ENCODE measurements around the gene GPRASP3.
"Not testable (repeated sequence)": the region's sequence is repeated elsewhere in the genome, so short reads cannot be mapped to it uniquely, and the experiment has no call there.

The GPRASP3 gene

GRCh38 chrX:102720237-102721168, at the start of gene GPRASP3:
Gene GPRASP3, plus strand, starts transcription at chrX:102720743. Its CDS starts 28,253 bp downstream, at chrX:102748996.
- H3K4me1 ChIP-seq (ENCODE audit: control insufficient read depth in 1 of 2, insufficient read depth in 2 of 2, low read length in 2 of 2), result peaks cover 5 to 6% of the 10 kb centered on the region in 2 donors
- no peaks in the 10 kb centered on the region for H3K9me3 ChIP-seq (ENCODE audit: control insufficient read depth in 1 of 2, low read length in 2 of 2)
- no peaks in the 10 kb centered on the region for H3K36me3 ChIP-seq (ENCODE audit: control insufficient read depth in 1 of 2, insufficient read depth in 2 of 2, low read length in 2 of 2)
- no peaks in the 10 kb centered on the region for H3K27me3 ChIP-seq (ENCODE audit: control insufficient read depth in 1 of 2, insufficient read depth in 2 of 2, low read length in 2 of 2)
- peak within 1 kb of the TSS; percentile 67 to 72 for H3K4me3 ChIP-seq (ENCODE audit: low read depth in 1 of 2, low read length in 2 of 2)
- H3K27ac ChIP-seq (ENCODE audit: low read depth, low read length), result no peak within 1 kb of the TSS
- H3K9ac ChIP-seq (ENCODE audit: low read depth in 1 of 2, low read length in 2 of 2), result peak within 1 kb of the TSS; percentile 68 to 75

- no peaks in the 10 kb centered on the region for H3K27me3 ChIP-seq (ENCODE audit: control insufficient read depth in 1 of 2, insufficient read depth in 2 of 2, low read length in 2 of 2)
- no peak overlapping the region for H3K4me3 ChIP-seq (ENCODE audit: low read depth in 1 of 2, low read length in 2 of 2)
- H3K4me1 ChIP-seq (ENCODE audit: control insufficient read depth in 1 of 2, insufficient read depth in 2 of 2, low read length in 2 of 2), result no peaks in the 10 kb centered on the region
- H3K27ac ChIP-seq (ENCODE audit: low read depth, low read length), result no peak overlapping the region
- H3K9ac ChIP-seq (ENCODE audit: low read depth in 1 of 2, low read length in 2 of 2), result no peak overlapping the region
- H3K9me3 ChIP-seq (ENCODE audit: control insufficient read depth in 1 of 2, low read length in 2 of 2), result no peaks in the 10 kb centered on the region
- no peaks in the 10 kb centered on the region for H3K36me3 ChIP-seq (ENCODE audit: control insufficient read depth in 1 of 2, insufficient read depth in 2 of 2, low read length in 2 of 2)
Measured at GRCh38 chrX:102672856-102673255, 47.7 kb upstream of the GPRASP3 start.

DNA sequence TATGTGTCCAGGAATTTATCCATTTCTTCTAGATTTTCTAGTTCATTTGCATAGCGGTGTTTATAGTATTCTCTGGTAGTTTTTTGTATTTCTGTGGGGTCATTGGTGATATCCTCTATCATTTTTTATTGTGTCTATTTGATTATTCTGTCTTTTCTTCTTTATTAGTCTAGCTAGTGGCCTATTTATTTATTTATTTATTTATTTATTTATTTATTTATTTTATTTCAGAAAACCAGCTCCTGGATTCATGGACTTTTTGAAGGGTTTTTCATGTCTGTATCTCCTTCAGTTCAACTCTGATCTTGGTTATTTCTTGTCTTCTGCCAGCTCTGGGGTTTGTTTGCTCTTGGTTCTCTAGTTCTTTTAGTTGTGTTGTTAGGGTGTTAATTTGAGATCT, 43.1 kb upstream of the GPRASP3 start:
- H3K36me3 ChIP-seq (ENCODE audit: control insufficient read depth in 1 of 2, insufficient read depth in 2 of 2, low read length in 2 of 2); H3K4me3 ChIP-seq (ENCODE audit: low read depth in 1 of 2, low read length in 2 of 2); H3K9ac ChIP-seq (ENCODE audit: low read depth in 1 of 2, low read length in 2 of 2); H3K27ac ChIP-seq (ENCODE audit: low read depth, low read length); H3K27me3 ChIP-seq (ENCODE audit: control insufficient read depth in 1 of 2, insufficient read depth in 2 of 2, low read length in 2 of 2); H3K4me1 ChIP-seq (ENCODE audit: control insufficient read depth in 1 of 2, insufficient read depth in 2 of 2, low read length in 2 of 2); H3K9me3 ChIP-seq (ENCODE audit: control insufficient read depth in 1 of 2, low read length in 2 of 2): not testable (repeated sequence)

- no peaks in the 10 kb centered on the region for H3K36me3 ChIP-seq (ENCODE audit: control insufficient read depth in 1 of 2, insufficient read depth in 2 of 2, low read length in 2 of 2)
- peaks cover 4 to 6% of the 10 kb centered on the region in 2 donors for H3K9me3 ChIP-seq (ENCODE audit: control insufficient read depth in 1 of 2, low read length in 2 of 2)
- no peak overlapping the region for H3K27ac ChIP-seq (ENCODE audit: low read depth, low read length)
- H3K9ac ChIP-seq (ENCODE audit: low read depth in 1 of 2, low read length in 2 of 2), result no peak overlapping the region
- no peak overlapping the region for H3K4me3 ChIP-seq (ENCODE audit: low read depth in 1 of 2, low read length in 2 of 2)
- H3K4me1 ChIP-seq (ENCODE audit: control insufficient read depth in 1 of 2, insufficient read depth in 2 of 2, low read length in 2 of 2), result no peaks in the 10 kb centered on the region
- H3K27me3 ChIP-seq (ENCODE audit: control insufficient read depth in 1 of 2, insufficient read depth in 2 of 2, low read length in 2 of 2), result no peaks in the 10 kb centered on the region
Measured at GRCh38 chrX:102684772-102685520, 35.6 kb upstream of the GPRASP3 start.

- Histone ChIP-seq H3K9me3 (ENCODE audit: control insufficient read depth in 1 of 2, low read length in 2 of 2) (no peaks in the 10 kb centered on the region), H3K9ac (ENCODE audit: low read depth in 1 of 2, low read length in 2 of 2) (no peak overlapping the region), H3K36me3 (ENCODE audit: control insufficient read depth in 1 of 2, insufficient read depth in 2 of 2, low read length in 2 of 2) (no peaks in the 10 kb centered on the region), H3K4me3 (ENCODE audit: low read depth in 1 of 2, low read length in 2 of 2) (no peak overlapping the region), H3K27me3 (ENCODE audit: control insufficient read depth in 1 of 2, insufficient read depth in 2 of 2, low read length in 2 of 2) (no peaks in the 10 kb centered on the region), H3K4me1 (ENCODE audit: control insufficient read depth in 1 of 2, insufficient read depth in 2 of 2, low read length in 2 of 2) (no peaks in the 10 kb centered on the region), H3K27ac (ENCODE audit: low read depth, low read length) (no peak overlapping the region)
Measured at GRCh38 chrX:102694749-102695148, 25.8 kb upstream of the GPRASP3 start.

GRCh38 chrX:102696306-102696705, 24.2 kb upstream of the GPRASP3 start:
- H3K4me3 ChIP-seq (ENCODE audit: low read depth in 1 of 2, low read length in 2 of 2), result no peak overlapping the region
- H3K36me3 ChIP-seq (ENCODE audit: control insufficient read depth in 1 of 2, insufficient read depth in 2 of 2, low read length in 2 of 2), result no peaks in the 10 kb centered on the region
- no peaks in the 10 kb centered on the region for H3K27me3 ChIP-seq (ENCODE audit: control insufficient read depth in 1 of 2, insufficient read depth in 2 of 2, low read length in 2 of 2)
- H3K4me1 ChIP-seq (ENCODE audit: control insufficient read depth in 1 of 2, insufficient read depth in 2 of 2, low read length in 2 of 2), result no peaks in the 10 kb centered on the region
- no peak overlapping the region for H3K27ac ChIP-seq (ENCODE audit: low read depth, low read length)
- no peak overlapping the region for H3K9ac ChIP-seq (ENCODE audit: low read depth in 1 of 2, low read length in 2 of 2)
- no peaks in the 10 kb centered on the region for H3K9me3 ChIP-seq (ENCODE audit: control insufficient read depth in 1 of 2, low read length in 2 of 2)

DNA sequence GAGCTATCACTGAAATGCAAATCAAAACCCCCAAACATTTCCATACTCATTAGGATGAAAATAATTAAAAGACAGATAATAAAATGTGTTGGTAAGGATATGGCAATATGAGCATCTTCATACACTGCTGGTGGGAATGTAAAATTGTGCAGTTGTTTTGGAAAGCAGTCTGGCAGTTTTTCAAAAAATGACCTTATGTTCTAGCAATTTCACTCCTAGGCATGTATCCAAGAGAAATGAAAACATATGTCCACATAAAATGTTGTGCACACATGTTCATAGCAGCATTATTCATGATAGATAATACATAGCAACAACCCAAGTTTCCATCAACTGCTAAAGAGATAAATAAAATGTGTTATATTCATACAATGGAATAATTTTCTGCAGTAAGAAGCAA, 23.0 kb upstream of the GPRASP3 start:
- Histone ChIP-seq H3K27me3 (ENCODE audit: control insufficient read depth in 1 of 2, insufficient read depth in 2 of 2, low read length in 2 of 2) (no peaks in the 10 kb centered on the region), H3K4me1 (ENCODE audit: control insufficient read depth in 1 of 2, insufficient read depth in 2 of 2, low read length in 2 of 2) (no peaks in the 10 kb centered on the region), H3K9me3 (ENCODE audit: control insufficient read depth in 1 of 2, low read length in 2 of 2) (no peaks in the 10 kb centered on the region), H3K4me3 (ENCODE audit: low read depth in 1 of 2, low read length in 2 of 2) (no peak overlapping the region), H3K27ac (ENCODE audit: low read depth, low read length) (no peak overlapping the region), H3K9ac (ENCODE audit: low read depth in 1 of 2, low read length in 2 of 2) (no peak overlapping the region), H3K36me3 (ENCODE audit: control insufficient read depth in 1 of 2, insufficient read depth in 2 of 2, low read length in 2 of 2) (no peaks in the 10 kb centered on the region)

- Histone ChIP-seq H3K27me3 (ENCODE audit: control insufficient read depth in 1 of 2, insufficient read depth in 2 of 2, low read length in 2 of 2) (no peaks in the 10 kb centered on the region), H3K27ac (ENCODE audit: low read depth, low read length) (no peak overlapping the region), H3K4me3 (ENCODE audit: low read depth in 1 of 2, low read length in 2 of 2) (no peak overlapping the region), H3K9ac (ENCODE audit: low read depth in 1 of 2, low read length in 2 of 2) (no peak overlapping the region), H3K4me1 (ENCODE audit: control insufficient read depth in 1 of 2, insufficient read depth in 2 of 2, low read length in 2 of 2) (peaks cover 0 to 3% of the 10 kb centered on the region in 2 donors), H3K36me3 (ENCODE audit: control insufficient read depth in 1 of 2, insufficient read depth in 2 of 2, low read length in 2 of 2) (no peaks in the 10 kb centered on the region), H3K9me3 (ENCODE audit: control insufficient read depth in 1 of 2, low read length in 2 of 2) (no peaks in the 10 kb centered on the region)
Measured at GRCh38 chrX:102708900-102709299, 11.6 kb upstream of the GPRASP3 start.

GRCh38 chrX:102711872-102712215, 8.7 kb upstream of the GPRASP3 start:
- H3K9ac ChIP-seq (ENCODE audit: low read depth in 1 of 2, low read length in 2 of 2), result no peak overlapping the region
- no peaks in the 10 kb centered on the region for H3K9me3 ChIP-seq (ENCODE audit: control insufficient read depth in 1 of 2, low read length in 2 of 2)
- H3K27me3 ChIP-seq (ENCODE audit: control insufficient read depth in 1 of 2, insufficient read depth in 2 of 2, low read length in 2 of 2), result no peaks in the 10 kb centered on the region
- H3K27ac ChIP-seq (ENCODE audit: low read depth, low read length), result no peak overlapping the region
- H3K36me3 ChIP-seq (ENCODE audit: control insufficient read depth in 1 of 2, insufficient read depth in 2 of 2, low read length in 2 of 2), result no peaks in the 10 kb centered on the region
- peak overlapping the region; percentile 64 to 73 for H3K4me3 ChIP-seq (ENCODE audit: low read depth in 1 of 2, low read length in 2 of 2)
- H3K4me1 ChIP-seq (ENCODE audit: control insufficient read depth in 1 of 2, insufficient read depth in 2 of 2, low read length in 2 of 2), result peaks cover 0 to 3% of the 10 kb centered on the region in 2 donors

DNA sequence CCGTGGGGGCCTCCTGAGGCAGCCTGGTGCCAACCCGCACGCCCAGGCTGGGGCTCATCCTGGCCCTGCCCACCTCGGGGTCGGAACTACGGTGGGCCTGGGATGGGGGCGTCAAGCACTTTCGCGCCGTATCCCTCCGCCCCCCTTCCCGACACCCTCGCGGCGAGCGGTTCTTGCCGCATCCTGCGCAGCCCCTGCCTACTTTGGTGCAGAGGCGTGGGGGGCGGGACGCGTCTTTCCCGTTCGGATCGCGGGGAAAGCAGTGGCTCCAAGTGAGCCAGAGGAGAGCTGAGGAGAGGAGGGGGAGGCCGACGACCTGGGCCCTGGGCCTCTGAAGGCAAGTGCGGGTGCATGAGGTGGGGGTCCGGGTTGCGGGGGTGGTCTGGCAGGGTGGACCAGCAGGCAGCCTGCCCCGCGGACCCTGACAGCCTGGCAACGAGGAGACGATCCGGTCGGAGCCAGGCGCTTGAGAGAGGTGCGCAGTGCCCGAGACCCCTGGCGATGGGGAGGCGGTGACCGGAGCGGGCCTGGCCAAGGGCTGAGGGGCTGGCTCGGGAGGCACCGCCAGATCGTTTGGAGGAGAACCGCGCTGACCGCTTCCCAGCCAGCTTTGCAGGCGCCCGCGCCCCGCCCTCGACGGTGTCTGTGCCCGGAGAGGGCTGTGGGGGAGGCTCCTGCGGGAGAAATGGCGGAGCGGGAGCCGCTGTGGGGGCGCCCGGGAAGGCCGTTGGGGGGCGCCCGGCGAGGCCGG, 8.2 kb upstream of the GPRASP3 start, which contains the start of gene GPRASP2:
GPRASP2 (plus strand) TSS at position 233 of the 751 bp plus-strand sequence. CDS start 2,422 bp downstream, outside the sequence.
- Histone ChIP-seq H3K27ac (ENCODE audit: low read depth, low read length) (no peak within 1 kb of the TSS), H3K4me3 (ENCODE audit: low read depth in 1 of 2, low read length in 2 of 2) (peak within 1 kb of the TSS; percentile 64 to 73), H3K36me3 (ENCODE audit: control insufficient read depth in 1 of 2, insufficient read depth in 2 of 2, low read length in 2 of 2) (no peaks in the 10 kb centered on the region)

More for the DNA sequence above, 8.2 kb upstream of the GPRASP3 start, which contains the start of gene GPRASP2:
- Histone ChIP-seq H3K9ac (ENCODE audit: low read depth in 1 of 2, low read length in 2 of 2) (peak within 1 kb of the TSS; percentile 39 to 51), H3K9me3 (ENCODE audit: control insufficient read depth in 1 of 2, low read length in 2 of 2) (no peaks in the 10 kb centered on the region), H3K4me1 (ENCODE audit: control insufficient read depth in 1 of 2, insufficient read depth in 2 of 2, low read length in 2 of 2) (peaks cover 0 to 3% of the 10 kb centered on the region in 2 donors), H3K27me3 (ENCODE audit: control insufficient read depth in 1 of 2, insufficient read depth in 2 of 2, low read length in 2 of 2) (no peaks in the 10 kb centered on the region)
